IPS-NIHi7 (cell line): ENCODE data around the gene SGF29.
"Not testable (repeated sequence)": the region's sequence is repeated elsewhere in the genome, so short reads cannot be mapped to it uniquely, and the experiment has no call there.

ENCODE experiments used
- DNase-seq: peaks from one replicate; pipeline ENCODE4 v3.0.0; 2012; ENCODE audit warnings: mixed read lengths; ENCODE audit errors: extremely low spot score

The SGF29 gene

DNA sequence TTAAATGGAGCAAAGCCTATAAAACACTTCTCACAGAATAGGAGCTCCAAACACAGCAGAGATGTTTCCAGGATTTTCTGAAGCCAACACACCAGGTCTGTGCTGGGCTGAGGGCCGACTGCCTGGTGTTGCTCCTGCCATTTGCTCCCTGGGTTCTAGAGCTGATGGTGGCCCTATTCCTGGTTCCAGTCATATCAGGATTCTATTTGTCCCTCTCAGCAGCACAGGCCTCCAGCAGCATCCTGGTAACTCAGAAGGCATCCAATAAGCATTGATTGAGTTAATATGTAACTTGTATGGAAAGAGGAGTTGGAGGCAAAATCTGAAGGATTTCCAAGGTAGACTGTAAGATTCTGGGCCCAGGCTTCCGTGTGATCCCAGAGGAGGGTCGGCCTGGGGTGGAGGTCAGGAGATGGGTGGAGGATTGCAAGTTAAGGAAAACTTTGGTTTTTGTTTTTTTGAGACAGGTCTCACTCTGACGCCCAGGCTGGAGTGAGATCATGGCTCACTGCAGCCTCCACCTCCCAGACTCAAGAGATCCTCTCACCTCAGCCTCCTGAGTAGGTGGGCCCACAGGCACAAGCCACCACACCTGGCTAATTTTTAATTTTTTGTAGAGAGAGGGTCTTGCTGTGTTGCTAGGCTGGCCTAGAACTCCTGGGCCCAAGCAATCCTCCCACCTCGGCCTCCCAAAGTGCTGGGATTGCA is 20.6 kb upstream of the SGF29 start:
- DNase-seq: no peak

DNA sequence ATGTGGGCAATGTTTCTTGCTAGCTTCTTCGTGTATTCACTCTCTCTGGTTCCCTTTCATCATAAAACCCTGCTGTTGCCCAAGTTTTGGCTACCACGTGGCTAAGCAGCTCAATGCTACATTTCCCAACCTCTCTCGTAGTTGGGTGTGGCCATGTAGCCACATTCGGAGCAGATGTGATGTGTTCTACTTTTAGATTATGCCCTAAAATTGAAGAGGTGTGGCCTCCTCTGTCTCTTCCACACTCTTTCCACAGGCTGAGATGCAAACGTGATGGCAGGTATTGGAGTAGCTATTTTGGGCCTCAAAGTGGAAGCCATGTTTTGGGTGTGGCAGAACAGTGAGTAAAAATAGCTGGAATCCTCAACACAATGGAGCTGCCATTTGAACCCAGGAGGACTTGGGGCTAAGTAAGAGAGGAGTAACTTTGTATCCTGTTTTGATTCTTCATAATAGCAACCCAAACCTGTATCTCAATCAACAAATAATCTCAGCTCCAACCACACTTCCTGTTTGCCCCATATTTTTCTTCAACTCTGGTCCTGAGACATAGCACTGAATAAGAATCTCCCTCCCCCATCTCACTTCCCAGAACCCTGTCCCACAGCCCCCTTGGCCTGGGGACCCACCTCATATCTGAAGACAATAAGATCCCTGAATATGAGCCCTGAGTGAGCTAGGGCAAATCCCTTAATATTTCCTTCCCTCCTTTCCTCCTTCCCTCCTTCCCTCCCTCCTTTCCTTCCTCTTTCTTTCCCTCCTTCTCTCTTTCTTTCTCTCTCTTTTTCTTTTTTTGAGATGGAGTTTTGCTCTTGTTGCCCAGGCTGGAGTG is 19.0 kb upstream of the SGF29 start:
- DNase-seq: no peak

DNA sequence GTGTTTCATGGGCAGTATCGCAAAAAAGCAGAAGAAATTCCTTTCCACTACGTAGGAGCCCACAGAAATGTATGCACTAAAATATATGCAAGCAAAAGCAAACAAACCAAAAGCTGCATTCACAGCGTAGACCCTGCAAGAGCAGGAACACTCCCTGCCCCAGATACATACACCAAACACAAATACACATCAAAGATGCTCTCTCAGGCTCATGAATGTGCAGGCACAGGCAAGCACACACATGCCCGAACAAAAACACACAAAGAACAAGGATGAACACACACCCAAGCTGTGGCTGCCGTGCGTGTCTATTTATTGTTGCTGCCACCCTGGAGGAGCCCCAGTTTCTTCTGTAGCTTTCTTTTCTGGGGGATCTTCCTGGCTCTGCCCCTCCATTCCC is 16.6 kb upstream of the SGF29 start:
- no peak for DNase-seq

DNA sequence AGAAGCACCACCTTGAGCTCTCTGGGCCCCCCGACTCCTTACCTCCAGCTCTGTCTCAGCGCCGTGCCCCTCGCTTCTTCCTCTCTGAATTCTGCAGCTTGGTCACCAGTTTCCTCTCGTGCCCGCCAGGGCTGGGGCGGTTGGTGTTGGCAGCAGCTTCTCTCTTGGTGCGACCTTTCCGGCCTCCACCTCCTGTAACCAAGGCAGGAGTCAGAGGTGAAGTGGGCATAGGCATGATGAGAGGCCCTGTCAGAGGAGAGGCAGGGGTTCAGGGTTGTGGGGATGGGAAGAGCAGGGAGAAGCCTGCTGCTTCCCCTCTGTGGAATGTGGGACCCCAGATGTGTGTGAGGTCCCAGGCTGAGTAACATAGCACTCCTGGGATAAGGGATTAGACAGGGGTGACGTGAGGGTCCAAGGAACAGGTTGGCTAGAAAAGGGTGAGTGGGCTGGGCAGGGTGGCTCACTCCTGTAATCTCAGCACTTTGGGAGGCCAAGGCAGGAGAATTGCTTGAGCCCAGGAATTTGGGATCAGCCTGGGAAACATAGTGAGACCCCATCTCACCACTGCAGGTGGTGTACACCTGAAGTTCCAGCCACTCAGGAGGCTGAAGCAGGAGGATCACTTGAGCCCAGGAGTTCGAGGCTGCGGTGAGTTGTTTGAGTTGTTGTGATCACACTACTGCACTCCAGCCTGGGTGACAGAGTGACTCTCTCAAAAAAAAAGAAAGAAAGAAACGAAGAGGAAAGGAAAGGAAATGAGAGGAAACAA is 15.6 kb upstream of the SGF29 start:
- no peak for DNase-seq

DNA sequence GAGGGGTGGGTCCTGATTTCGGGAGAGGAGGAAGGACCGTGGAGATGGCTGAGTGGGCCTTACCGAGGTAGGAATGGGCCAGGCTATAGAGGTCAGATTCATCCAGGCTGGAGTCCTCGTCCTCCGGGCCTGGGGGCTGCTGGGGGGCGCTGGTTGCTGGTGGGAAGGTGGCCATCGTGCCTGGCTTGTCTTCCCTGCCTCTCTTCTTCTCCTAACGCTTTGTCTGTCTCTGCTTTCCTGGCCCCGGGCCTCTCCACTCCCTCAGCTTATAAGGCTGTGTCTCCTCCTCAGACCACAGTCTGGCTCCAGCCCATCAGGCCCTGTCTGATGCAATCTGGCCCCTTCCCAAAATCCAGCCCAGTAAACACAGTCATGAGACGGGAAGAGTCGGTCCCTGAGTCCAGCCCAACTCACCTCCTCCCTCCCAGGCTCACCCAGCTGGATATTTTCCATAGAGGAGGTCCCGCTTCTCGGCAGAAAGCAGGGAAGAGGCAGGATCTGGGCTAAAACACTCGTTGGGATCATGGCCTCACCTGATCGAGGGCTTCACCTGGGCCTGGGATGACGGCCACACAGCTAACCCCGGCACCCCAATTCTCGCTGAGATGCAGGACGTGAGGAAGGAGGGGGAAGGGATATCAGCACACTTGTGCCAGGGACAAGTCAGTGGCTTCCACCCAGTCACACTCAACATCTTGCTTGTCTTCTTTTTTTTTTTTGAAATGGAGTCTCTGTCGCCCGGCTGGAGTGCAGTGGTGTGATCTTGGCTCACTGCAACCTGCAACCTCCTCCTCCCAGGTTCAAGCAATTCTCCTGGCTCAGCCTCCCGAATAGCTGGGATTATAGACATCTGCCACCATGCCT is 14.8 kb upstream of the SGF29 start, which contains the start of gene NUPR1:
TSS of gene NUPR1 (minus strand) at position 242 of the 864 bp plus-strand sequence. CDS start at position 175, 67 bp downstream.
- DNase-seq: no peak

DNA sequence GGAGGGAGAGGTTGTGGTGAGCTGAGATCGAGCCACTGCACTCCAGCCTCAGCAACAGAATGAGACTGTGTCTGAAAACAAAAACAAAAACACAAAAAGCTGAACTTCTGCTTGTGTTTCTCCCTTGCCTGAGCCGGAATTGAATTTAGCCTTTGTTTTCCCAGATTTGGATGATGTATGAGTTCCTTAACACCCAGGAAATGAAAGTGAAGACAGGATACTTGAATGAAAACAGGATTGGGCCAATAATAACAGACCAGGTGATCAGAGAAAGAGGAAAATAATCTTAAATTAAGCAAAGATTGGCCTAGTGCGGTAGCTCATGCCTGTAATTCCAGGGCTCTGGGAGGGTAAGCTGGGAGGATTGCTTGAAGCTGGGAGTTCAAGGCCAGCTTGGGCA is 13.4 kb upstream of the SGF29 start:
- DNase-seq: no peak

DNA sequence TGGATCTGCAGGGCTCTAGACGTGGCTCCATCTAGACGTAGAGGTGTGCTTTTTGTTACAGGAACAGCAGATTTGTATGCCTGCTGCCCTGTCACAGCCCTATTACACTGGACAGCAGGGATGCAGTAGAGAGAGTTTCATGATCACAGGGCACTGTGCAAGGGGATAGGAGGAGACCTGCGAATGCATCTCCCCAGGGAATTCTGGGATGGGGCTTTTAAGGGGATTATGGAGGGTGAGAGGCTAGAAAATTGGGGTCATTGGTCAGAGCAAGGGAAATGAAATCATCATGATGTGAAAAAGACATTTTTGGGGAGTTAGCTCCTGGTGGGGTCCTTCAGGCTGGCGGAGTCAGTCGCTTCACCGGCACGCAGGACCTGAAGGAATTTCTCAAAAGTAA is 11.1 kb upstream of the SGF29 start:
- no peak for DNase-seq

DNA sequence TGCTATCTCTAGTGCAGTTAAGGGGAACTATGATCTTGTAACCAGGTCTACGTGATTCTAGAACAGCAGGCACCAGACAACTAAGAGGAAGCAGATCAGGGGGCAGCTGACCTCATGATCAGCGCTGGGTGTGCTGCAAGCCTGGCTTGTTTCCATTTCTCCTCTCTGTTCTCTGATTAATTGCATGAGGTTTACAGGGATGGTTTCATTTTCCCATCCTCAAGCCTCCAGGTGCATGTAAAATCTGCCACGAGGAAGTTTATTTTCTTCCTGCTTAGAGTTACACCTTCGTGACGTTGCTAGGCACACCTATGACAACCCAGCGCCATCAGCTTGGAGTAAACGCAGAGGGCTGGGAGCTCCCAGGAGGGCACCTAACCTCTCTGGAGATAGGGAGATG is 10.6 kb upstream of the SGF29 start:
- no peak for DNase-seq

DNA sequence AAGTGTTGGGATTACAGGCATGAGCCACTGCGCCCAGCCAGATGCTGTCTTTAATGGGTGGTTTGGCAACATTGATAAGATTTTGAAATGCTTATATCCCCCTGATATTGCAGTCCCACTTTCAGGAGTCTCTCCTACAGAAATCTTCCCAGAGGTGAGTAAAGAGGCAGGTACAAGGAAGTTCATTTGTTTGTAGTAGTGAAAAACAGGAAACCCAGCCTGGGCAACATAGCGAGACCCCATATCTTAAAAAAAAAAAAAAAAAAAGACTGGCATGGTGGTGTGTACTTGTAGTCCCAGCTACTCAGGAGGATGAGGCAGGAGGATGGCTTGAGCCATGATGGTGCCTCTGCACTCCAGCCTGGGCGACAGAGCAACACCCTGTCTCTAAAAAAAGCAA is 8.7 kb upstream of the SGF29 start:
- DNase-seq: no peak

DNA sequence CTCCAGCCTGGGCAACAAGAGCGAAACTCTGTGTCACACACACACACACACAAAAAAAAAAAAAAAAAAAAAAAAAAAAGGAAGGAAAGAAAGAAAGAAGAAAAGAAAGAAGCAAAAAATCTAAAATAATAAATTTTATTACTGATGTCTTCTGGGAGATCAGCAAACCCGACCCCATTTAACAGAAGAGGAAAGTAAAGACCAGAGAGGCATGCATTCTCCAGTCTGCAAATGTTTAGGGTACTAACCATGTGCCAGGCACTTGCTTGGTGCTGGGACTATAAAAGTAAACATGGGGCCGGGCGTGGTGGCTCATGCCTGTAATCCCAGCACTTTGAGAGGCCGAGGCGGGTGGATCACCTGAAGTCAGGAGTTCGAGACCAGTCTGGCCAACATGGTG is 7.8 kb upstream of the SGF29 start:
- not testable (repeated sequence) for DNase-seq

DNA sequence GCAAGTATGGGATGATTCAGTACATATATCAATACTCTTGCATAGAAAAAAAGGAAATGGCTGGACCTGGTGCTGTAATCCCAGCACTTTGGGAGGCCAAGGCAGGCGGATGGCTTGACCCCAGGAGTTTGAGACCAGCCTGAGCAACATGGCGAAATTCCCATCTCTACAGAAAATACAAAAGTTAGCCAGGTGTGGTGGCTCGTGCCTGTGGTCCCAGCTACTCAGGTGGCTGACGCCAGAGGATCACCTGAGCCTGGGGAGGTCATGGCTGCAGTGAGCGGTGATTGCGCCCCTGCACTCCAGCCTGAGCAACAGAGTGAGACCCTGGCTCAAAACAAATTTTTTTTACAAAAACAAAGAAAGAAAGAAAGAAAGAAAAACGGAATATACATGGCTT is 7.1 kb upstream of the SGF29 start:
- DNase-seq: no peak

DNA sequence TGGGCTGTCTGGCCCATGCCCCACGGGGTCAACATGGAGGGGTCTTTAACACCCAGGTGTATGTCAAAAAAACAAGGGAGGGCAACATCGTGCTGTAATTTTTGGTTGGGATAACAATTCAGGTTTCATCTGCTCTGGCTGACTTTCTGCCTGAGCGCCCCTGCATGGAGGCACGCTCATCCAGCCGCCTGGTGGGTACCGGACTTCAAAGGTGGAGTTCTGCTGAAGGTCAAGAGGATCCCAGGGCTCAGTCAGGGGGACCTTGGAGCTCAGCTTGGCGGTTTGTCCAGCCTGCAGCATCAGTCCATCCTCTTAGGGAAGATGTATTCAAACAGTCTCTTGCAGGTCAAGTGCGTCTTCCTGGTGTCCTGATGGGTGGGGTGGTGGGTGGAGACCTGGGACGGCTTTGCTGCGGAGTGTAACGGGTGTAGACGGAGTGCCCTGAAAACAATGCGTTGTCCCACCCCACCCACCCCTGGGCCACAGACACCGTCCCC is 5.4 kb upstream of the SGF29 start:
- DNase-seq: no peak

DNA sequence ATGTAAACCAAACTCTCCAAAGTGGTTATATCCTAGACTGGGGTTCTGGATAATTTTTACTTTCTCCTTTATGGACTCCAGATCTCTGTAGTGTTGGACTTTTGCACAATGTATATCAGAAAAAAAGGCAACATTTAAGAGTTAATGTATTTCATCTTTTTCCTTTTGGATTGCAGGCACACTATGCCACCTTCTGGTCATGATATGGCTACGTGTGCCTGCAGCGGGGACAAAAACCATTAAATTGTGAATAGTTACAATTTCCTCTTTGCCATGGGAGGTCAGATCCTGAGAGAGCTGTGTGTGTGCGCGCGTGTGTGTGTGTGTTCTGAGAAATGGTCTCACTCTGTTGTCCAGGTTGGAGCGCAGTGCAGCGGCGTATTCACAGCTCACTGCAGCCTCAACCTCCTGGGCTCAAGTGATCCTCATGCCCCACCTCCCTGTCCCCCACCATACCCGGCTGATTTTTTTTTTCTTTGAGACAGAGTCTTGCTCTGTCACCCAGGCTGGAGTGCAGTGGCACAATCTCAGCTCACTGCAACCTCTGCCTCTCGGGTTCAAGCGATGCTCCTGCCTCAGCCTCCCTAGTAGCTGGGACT is 4.3 kb upstream of the SGF29 start:
- no peak for DNase-seq

DNA sequence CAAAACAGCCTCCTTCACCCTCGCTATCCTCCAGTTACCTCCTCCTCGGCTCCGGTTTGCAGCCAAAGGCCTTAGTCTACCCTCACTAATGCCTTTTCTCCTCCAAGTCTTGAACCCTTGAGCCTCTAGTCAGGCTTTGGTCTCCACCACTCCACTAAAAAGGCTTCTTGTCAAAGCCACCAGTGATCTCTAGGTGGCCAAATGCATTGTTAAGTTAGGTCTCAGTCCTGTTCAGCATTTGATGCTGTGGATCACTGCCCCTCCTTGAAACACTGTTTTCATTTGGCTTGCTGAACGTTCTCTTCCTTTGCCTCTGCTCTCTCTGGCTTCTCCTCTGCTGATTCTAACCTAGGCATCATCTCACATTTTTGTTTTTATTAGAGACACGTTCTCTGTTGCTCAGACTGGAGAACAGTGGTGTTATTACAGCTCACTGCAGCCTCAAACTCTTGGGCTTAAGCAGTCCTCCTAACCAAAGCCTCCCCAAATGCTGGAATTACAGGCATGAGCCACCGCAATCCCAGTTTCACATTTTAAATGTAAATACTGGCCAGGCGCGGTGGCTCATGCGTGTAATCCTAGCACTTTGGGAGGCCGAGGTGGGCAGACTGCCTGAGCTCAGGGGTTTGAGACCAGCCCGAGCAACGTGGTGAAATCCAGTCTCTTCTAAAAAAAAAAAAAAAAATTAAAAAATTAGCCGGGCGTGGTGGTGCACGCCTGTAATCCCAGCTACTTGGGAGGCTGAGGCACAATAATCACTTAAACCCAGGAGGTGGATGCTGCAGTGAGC is 1.1 kb downstream of the SGF29 start:
- DNase-seq: no peak

DNA sequence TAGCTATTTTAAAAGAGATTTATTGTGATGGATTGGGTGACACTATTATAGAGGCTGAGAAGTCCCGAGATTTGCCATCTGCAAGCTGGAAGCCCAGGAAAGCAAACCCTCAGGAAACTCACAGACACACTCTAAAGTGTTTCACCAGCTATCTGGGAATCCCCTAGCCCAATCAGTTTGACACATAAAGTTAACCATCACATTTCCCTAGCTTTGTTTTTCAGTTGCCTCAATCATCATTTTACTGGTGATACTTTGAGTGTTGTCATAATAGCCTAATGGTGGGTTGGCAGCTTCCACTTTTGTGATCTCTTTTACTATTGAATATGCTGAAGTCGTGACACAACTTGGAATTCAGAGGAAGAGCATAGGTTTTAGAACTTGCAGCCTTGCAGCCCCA is 1.8 kb downstream of the SGF29 start:
- DNase-seq: no peak

DNA sequence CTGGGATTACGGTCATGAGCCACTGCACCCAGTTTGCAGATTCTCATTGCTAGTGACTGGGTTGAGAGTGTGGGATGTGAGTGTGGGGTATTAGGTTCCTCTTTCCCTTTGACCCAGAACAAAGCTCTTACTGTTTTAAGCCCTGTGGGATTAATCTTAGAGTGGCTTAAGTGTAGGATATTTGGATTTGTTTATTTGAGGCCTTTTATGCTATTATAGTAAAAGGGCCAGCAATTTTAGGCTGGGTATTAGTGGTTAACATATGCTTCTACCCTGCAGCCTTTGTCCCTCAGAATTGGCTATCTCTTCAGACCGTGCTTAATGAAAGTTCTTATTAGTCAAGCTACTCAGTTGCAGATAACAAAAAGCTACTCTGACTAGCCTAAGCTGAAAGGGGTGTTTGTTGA is 3.2 kb downstream of the SGF29 start:
- DNase-seq: no peak

DNA sequence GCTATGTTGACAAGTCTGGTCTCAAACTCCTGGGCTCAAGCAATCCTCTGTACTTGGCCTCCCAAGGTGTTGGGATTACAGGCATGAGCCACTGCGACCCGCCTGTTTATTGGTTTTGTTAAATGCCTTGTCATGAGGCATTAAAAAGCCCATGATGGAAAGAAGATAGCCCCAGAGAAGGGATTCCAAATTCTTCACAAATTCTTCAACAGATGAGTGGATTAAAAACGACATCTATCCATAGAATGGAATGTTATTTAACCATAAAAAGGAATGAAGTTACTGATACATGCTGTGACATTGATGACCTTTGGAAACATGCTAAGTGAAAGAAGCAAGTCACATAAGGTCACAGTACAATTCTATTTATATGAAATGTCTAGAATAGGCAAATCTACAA is 4.7 kb downstream of the SGF29 start:
- DNase-seq: no peak

DNA sequence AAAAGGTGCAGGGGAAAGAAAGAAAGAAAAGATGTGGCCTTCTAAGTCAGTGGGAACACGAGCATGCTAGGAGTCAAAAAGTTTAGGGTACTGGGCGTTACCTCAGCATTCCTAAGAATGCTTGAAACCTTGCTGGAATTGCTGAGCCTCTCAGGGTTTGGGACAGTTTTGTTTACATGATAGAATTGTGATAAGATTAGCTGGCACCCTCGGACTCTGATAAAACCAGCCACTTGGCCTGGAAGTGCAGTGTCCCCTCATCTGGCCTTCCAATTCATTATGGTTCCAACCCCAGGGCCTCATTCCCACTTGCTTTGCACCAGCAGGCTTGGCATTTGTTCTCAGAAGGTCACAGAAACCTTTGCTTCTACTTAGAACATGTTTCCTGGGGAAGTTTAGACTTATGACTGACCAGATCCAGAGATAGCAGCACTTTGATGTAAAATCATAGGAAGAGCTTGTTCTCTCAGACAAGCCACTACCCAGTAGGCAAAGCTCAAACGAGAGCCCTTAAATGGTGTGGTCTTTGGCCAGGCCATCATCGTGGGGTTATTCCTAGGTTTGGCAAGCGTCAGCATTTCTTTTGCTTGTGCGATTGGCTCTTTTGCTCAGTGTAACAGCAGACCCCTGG is 8.0 kb downstream of the SGF29 start:
- DNase-seq: no peak

DNA sequence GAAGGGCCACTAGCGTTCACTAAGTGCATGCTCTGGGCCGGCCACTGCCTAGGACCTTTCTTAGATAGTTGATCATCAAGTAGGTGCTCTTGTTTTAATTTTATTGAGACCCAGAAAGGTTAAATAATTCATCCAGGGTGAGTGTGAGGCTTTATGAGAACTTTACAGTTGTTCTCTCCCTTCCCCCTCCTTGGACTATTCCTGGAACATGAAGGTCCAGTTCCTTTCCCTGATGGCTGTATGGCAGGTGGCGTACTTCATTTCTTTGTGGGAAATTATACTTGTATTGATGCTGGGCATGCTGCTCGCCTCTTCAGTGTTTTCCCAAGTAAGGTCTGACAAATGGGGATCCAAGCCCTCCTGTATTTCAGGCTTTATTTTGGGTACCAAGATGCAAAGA is 8.5 kb downstream of the SGF29 start:
- DNase-seq: no peak

DNA sequence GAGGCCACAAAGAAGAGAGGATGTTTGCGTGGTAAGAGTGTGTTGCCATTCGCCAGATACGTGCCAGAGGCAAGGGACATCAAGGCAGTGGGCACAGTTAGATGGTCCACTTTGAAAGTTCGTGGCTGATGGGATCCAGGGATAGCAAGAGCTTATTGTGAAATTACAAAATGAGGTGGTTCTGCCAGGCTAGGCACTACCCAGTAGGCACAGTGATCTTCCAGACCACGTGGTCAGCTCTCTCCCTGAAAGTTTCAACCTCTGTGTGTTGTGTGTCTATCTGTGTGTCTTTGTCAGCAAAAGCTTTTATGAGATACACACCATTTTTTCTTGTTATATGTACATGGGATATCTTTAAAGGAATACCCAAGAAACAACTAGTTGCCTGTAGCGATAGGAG is 9.5 kb downstream of the SGF29 start:
- no peak for DNase-seq
